ENCODE measurements around the gene CBFA2T3.
"Not testable (repeated sequence)": the region's sequence is repeated elsewhere in the genome, so short reads cannot be mapped to it uniquely, and the experiment has no call there.

The CBFA2T3 gene

GRCh38 chr16:89004209-89004831, 27.3 kb upstream of the CBFA2T3 start:
- H4K91ac ChIP-seq (ENCODE audit: low read length): no peak overlapping the region
- no peak overlapping the region for H3K9ac ChIP-seq (ENCODE audit: low read length)
- H3K27me3 ChIP-seq (ENCODE audit: control insufficient read depth in 1 of 2, insufficient read depth in 1 of 2, low read length in 2 of 2): peaks cover 19 to 61% of the 10 kb centered on the region in 2 experiments
- no peak overlapping the region for H3K27ac ChIP-seq (ENCODE audit: low read length, poor library complexity, severe bottlenecking)
- H2BK5ac ChIP-seq (ENCODE audit: low read depth, low read length, poor library complexity, severe bottlenecking): no peak overlapping the region
- no peak overlapping the region for H3K4me2 ChIP-seq (ENCODE audit: low read length, poor library complexity, severe bottlenecking)
- H3K23ac ChIP-seq (ENCODE audit: low read length in 2 of 2): no peak overlapping the region
- peaks cover 13% of the 10 kb centered on the region for H3K9me3 ChIP-seq (ENCODE audit: control insufficient read depth, low read length)
- H4K8ac ChIP-seq (ENCODE audit: low read length): no peak overlapping the region
- no peak overlapping the region for H3K4ac ChIP-seq (ENCODE audit: low read depth in 1 of 2, low read length in 2 of 2)
- H2BK15ac ChIP-seq (ENCODE audit: low read depth, poor library complexity, severe bottlenecking): no peak overlapping the region
- peaks cover 3% of the 10 kb centered on the region for H3K4me1 ChIP-seq (ENCODE audit: control insufficient read depth, insufficient read depth, low read depth, low read length)
- H3K79me1 ChIP-seq (replicated peaks; ENCODE audit: low read length, poor library complexity, severe bottlenecking): no peaks in the 10 kb centered on the region
- H3K36me3 ChIP-seq (ENCODE audit: control insufficient read depth in 1 of 2, insufficient read depth in 2 of 2, low read depth in 1 of 2, low read length in 2 of 2): no peaks in the 10 kb centered on the region
- no peak overlapping the region for H2AK5ac ChIP-seq (ENCODE audit: low read length, severe bottlenecking)
- H3K14ac ChIP-seq (ENCODE audit: low read length in 2 of 2): no peak overlapping the region
- H2BK12ac ChIP-seq (ENCODE audit: low read length in 2 of 2): no peak overlapping the region
- H2BK120ac ChIP-seq (ENCODE audit: low read depth, low read length): no peak overlapping the region
- no peak overlapping the region for H2AFZ ChIP-seq (ENCODE audit: low read depth, low read length)
- H3K18ac ChIP-seq (ENCODE audit: low read depth in 1 of 2, low read length in 2 of 2): no peak overlapping the region
- no peak overlapping the region for H3K4me3 ChIP-seq (ENCODE audit: insufficient read depth in 1 of 2, low read depth in 1 of 2, low read length in 2 of 2)
- 78% methylated on average over 34 of the region's 34 CpGs for WGBS
- DNase-seq: no peak

DNA sequence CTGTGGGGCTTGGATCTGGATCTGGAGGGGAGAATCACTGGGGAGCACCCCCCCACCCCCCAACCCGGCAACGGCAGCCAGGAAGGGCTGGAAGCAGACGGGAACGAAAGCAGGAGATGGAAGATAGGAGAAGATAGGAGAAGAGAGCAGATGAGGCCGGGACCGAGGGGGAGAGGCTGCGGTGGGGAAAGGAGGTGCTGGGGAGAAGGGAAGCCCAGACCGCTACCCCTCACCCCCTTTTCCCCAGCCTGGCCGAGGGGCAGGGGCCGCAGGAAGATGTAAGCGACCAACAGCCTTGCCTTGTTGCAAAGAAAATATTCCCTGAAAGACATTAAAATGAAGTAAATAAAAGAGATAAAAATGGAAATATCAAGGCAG, 26.8 kb upstream of the CBFA2T3 start:
- Histone ChIP-seq H2AFZ (ENCODE audit: low read depth, low read length) (no peak overlapping the region), H2BK120ac (ENCODE audit: low read depth, low read length) (no peak overlapping the region), H4K91ac (ENCODE audit: low read length) (no peak overlapping the region), H3K14ac (ENCODE audit: low read length in 2 of 2) (no peak overlapping the region), H3K9me3 (ENCODE audit: control insufficient read depth, low read length) (peaks cover 16% of the 10 kb centered on the region), H3K4me1 (ENCODE audit: control insufficient read depth, insufficient read depth, low read depth, low read length) (peaks cover 3% of the 10 kb centered on the region), H4K8ac (ENCODE audit: low read length) (no peak overlapping the region), H3K27me3 (ENCODE audit: control insufficient read depth in 1 of 2, insufficient read depth in 1 of 2, low read length in 2 of 2) (peaks cover 19 to 65% of the 10 kb centered on the region in 2 experiments), H2BK12ac (ENCODE audit: low read length in 2 of 2) (no peak overlapping the region), H3K4me2 (ENCODE audit: low read length, poor library complexity, severe bottlenecking) (no peak overlapping the region), H3K27ac (ENCODE audit: low read length, poor library complexity, severe bottlenecking) (no peak overlapping the region), H3K23ac (ENCODE audit: low read length in 2 of 2) (no peak overlapping the region), H3K18ac (ENCODE audit: low read depth in 1 of 2, low read length in 2 of 2) (no peak overlapping the region), H3K79me1 (replicated peaks; ENCODE audit: low read length, poor library complexity, severe bottlenecking) (no peaks in the 10 kb centered on the region), H2BK15ac (ENCODE audit: low read depth, poor library complexity, severe bottlenecking) (no peak overlapping the region), H2BK5ac (ENCODE audit: low read depth, low read length, poor library complexity, severe bottlenecking) (no peak overlapping the region), H3K4me3 (ENCODE audit: insufficient read depth in 1 of 2, low read depth in 1 of 2, low read length in 2 of 2) (no peak overlapping the region), H3K9ac (ENCODE audit: low read length) (no peak overlapping the region), H2AK5ac (ENCODE audit: low read length, severe bottlenecking) (no peak overlapping the region), H3K4ac (ENCODE audit: low read depth in 1 of 2, low read length in 2 of 2) (no peak overlapping the region), H3K36me3 (ENCODE audit: control insufficient read depth in 1 of 2, insufficient read depth in 2 of 2, low read depth in 1 of 2, low read length in 2 of 2) (no peaks in the 10 kb centered on the region)
- no peak for DNase-seq
- 96% methylated on average over 5 of the region's 11 CpGs for WGBS

GRCh38 chr16:89002851-89003830, 26.1 kb upstream of the CBFA2T3 start:
- H3K9ac ChIP-seq (ENCODE audit: low read length): no peak overlapping the region
- H3K36me3 ChIP-seq (ENCODE audit: control insufficient read depth in 1 of 2, insufficient read depth in 2 of 2, low read depth in 1 of 2, low read length in 2 of 2): no peaks in the 10 kb centered on the region
- no peak overlapping the region for H2BK15ac ChIP-seq (ENCODE audit: low read depth, poor library complexity, severe bottlenecking)
- no peaks in the 10 kb centered on the region for H3K79me1 ChIP-seq (replicated peaks; ENCODE audit: low read length, poor library complexity, severe bottlenecking)
- no peak overlapping the region for H4K91ac ChIP-seq (ENCODE audit: low read length)
- H3K4ac ChIP-seq (ENCODE audit: low read depth in 1 of 2, low read length in 2 of 2): no peak overlapping the region
- H2AFZ ChIP-seq (ENCODE audit: low read depth, low read length): no peak overlapping the region
- no peak overlapping the region for H2AK5ac ChIP-seq (ENCODE audit: low read length, severe bottlenecking)
- peaks cover 19% of the 10 kb centered on the region for H3K9me3 ChIP-seq (ENCODE audit: control insufficient read depth, low read length)
- H3K27me3 ChIP-seq (ENCODE audit: control insufficient read depth in 1 of 2, insufficient read depth in 1 of 2, low read length in 2 of 2): peaks cover 19 to 65% of the 10 kb centered on the region in 2 experiments
- H4K8ac ChIP-seq (ENCODE audit: low read length): no peak overlapping the region
- no peak overlapping the region for H2BK12ac ChIP-seq (ENCODE audit: low read length in 2 of 2)
- no peak for DNase-seq
- H3K4me3 ChIP-seq (ENCODE audit: insufficient read depth in 1 of 2, low read depth in 1 of 2, low read length in 2 of 2): no peak overlapping the region
- no peak overlapping the region for H3K18ac ChIP-seq (ENCODE audit: low read depth in 1 of 2, low read length in 2 of 2)
- no peak overlapping the region for H3K23ac ChIP-seq (ENCODE audit: low read length in 2 of 2)
- no peak overlapping the region for H3K4me2 ChIP-seq (ENCODE audit: low read length, poor library complexity, severe bottlenecking)
- no peak overlapping the region for H2BK5ac ChIP-seq (ENCODE audit: low read depth, low read length, poor library complexity, severe bottlenecking)
- no peak overlapping the region for H3K27ac ChIP-seq (ENCODE audit: low read length, poor library complexity, severe bottlenecking)
- no peak overlapping the region for H3K14ac ChIP-seq (ENCODE audit: low read length in 2 of 2)
- 79% methylated on average over 35 of the region's 47 CpGs for WGBS
- H2BK120ac ChIP-seq (ENCODE audit: low read depth, low read length): no peak overlapping the region
- peaks cover 3% of the 10 kb centered on the region for H3K4me1 ChIP-seq (ENCODE audit: control insufficient read depth, insufficient read depth, low read depth, low read length)

- Histone ChIP-seq H3K9me3 (ENCODE audit: control insufficient read depth, low read length) (peaks cover 30% of the 10 kb centered on the region), H3K27me3 (ENCODE audit: control insufficient read depth in 1 of 2, insufficient read depth in 1 of 2, low read length in 2 of 2) (peaks cover 15 to 56% of the 10 kb centered on the region in 2 experiments)
- H2BK120ac ChIP-seq (ENCODE audit: low read depth, low read length); H3K27ac ChIP-seq (ENCODE audit: low read length, poor library complexity, severe bottlenecking); H2AFZ ChIP-seq (ENCODE audit: low read depth, low read length); H2BK15ac ChIP-seq (ENCODE audit: low read depth, poor library complexity, severe bottlenecking); H2AK5ac ChIP-seq (ENCODE audit: low read length, severe bottlenecking); H4K91ac ChIP-seq (ENCODE audit: low read length); H2BK12ac ChIP-seq (ENCODE audit: low read length in 2 of 2); H3K4me1 ChIP-seq (ENCODE audit: control insufficient read depth, insufficient read depth, low read depth, low read length); H2BK5ac ChIP-seq (ENCODE audit: low read depth, low read length, poor library complexity, severe bottlenecking); H4K8ac ChIP-seq (ENCODE audit: low read length); H3K23ac ChIP-seq (ENCODE audit: low read length in 2 of 2); H3K4me2 ChIP-seq (ENCODE audit: low read length, poor library complexity, severe bottlenecking); H3K4ac ChIP-seq (ENCODE audit: low read depth in 1 of 2, low read length in 2 of 2); H3K18ac ChIP-seq (ENCODE audit: low read depth in 1 of 2, low read length in 2 of 2); H3K14ac ChIP-seq (ENCODE audit: low read length in 2 of 2); H3K79me1 ChIP-seq (replicated peaks; ENCODE audit: low read length, poor library complexity, severe bottlenecking); H3K36me3 ChIP-seq (ENCODE audit: control insufficient read depth in 1 of 2, insufficient read depth in 2 of 2, low read depth in 1 of 2, low read length in 2 of 2); H3K4me3 ChIP-seq (ENCODE audit: insufficient read depth in 1 of 2, low read depth in 1 of 2, low read length in 2 of 2); DNase-seq; H3K9ac ChIP-seq (ENCODE audit: low read length): not testable (repeated sequence)
- 67% methylated on average over 2 of the region's 19 CpGs for WGBS
These were observed 25.1 kb upstream of the CBFA2T3 start for GRCh38 chr16:89002081-89002480.

All from mesenchymal stem cell (in vitro differentiated cells and primary cell).